PC-3 (cell line): ENCODE data around the gene ZNF708. TPM values are rescaled to one million over a fixed set of nuclear protein-coding genes. Genes with fewer than 3 reads are reported as not detected.

ENCODE experiments used
- ATAC-seq: fragments of 200-7000 bp; cut with Tn5 transposase; 2 replicates; pipeline ENCODE4 v1.9.1; 2020; ENCODE audit warnings: mild to moderate bottlenecking, moderate library complexity
- BruUV-seq: library from RNA; stranded (reverse); fragments of 400-500 nt; replicated peaks from 2 replicates; lab custom pipeline; 2021; lab: Mats Ljungman, UMichigan
- CTCF ChIA-PET: fragments of 300-600 bp; sonication (Branson Sonifier 250); formaldehyde crosslinking; loops from one replicate; lab custom pipeline; 2022; ENCODE audit warnings: antibody characterized with exemption; lab: Charles Lee
- POLR2A ChIA-PET: fragments of 300-600 bp; sonication (Branson Sonifier 250); formaldehyde crosslinking; loops from one replicate; lab custom pipeline; 2022; ENCODE audit warnings: antibody characterized with exemption; ENCODE audit not compliant: unreplicated experiment; lab: Charles Lee
- DNase-seq: peaks from one replicate; pipeline ENCODE4 v3.0.0-alpha.2; 2015
- H2AFZ ChIP-seq: fragments of 300-600 bp; sonication (generic); 2 replicates; pipeline ENCODE4 v1.6.0; 2016; ENCODE audit warnings: antibody characterized with exemption, low read length
- H3F3A ChIP-seq: fragments of 300-600 bp; sonication (generic); one replicate; pipeline ENCODE4 v1.6.0; 2017; ENCODE audit warnings: antibody characterized with exemption, low read length, control low read depth, mild to moderate bottlenecking; ENCODE audit not compliant: unreplicated experiment
- H3K27ac ChIP-seq: fragments of 300-600 bp; sonication (generic); 2 replicates; pipeline ENCODE4 v1.5.1; 2016; ENCODE audit warnings: mild to moderate bottlenecking, low read length
- H3K27me3 ChIP-seq: fragments of 300-600 bp; sonication (generic); 2 replicates; pipeline ENCODE4 v1.6.1; 2016; ENCODE audit warnings: low read length, mixed read lengths
- H3K36me3 ChIP-seq: fragments of 300-600 bp; sonication (generic); 2 replicates; pipeline ENCODE4 v1.6.1; 2016; ENCODE audit warnings: low read depth, mixed run types, low read length, mixed read lengths
- H3K4me1 ChIP-seq: fragments of 300-600 bp; sonication (generic); 2 replicates; pipeline ENCODE4 v1.5.1; 2016; ENCODE audit warnings: low read length; ENCODE audit not compliant: insufficient read depth
- H3K4me2 ChIP-seq: fragments of 300-600 bp; sonication (generic); 2 replicates; pipeline ENCODE4 v1.6.0; 2016; ENCODE audit warnings: low read length
- H3K4me3 ChIP-seq: fragments of 300-600 bp; sonication (generic); 2 replicates; pipeline ENCODE4 v1.5.1; 2016; ENCODE audit warnings: mild to moderate bottlenecking, low read length, mixed read lengths
- H3K79me2 ChIP-seq: fragments of 300-600 bp; sonication (generic); 2 replicates; pipeline ENCODE4 v1.6.1; 2017; ENCODE audit warnings: low read length, mixed read lengths
- H3K9ac ChIP-seq: fragments of 300-600 bp; sonication (generic); 2 replicates; pipeline ENCODE4 v1.6.0; 2016; ENCODE audit warnings: mild to moderate bottlenecking, low read length
- H3K9me2 ChIP-seq: fragments of 300-600 bp; sonication (generic); replicated peaks from 2 replicates; pipeline ENCODE4 v1.6.1; 2016; ENCODE audit warnings: mixed run types, low read length, mixed read lengths
- H3K9me3 ChIP-seq: fragments of 300-600 bp; sonication (generic); 2 replicates; pipeline ENCODE4 v1.6.1; 2016; ENCODE audit warnings: low read length, mixed read lengths
- H4K20me1 ChIP-seq: fragments of 300-600 bp; sonication (generic); 2 replicates; pipeline ENCODE4 v1.6.1; 2016; ENCODE audit warnings: low read length, mixed read lengths
- CTCF ChIP-seq: fragments of 300-600 bp; sonication (generic); conservative IDR thresholded peaks from 2 replicates; pipeline ENCODE4 v1.5.1; 2017; ENCODE audit warnings: antibody characterized with exemption, low read depth, mild to moderate bottlenecking, low read length
- EZH2 ChIP-seq: fragments of 300-600 bp; sonication (generic); IDR thresholded peaks from one replicate; pipeline ENCODE4 v1.6.1; 2017; ENCODE audit warnings: antibody characterized with exemption, mild to moderate bottlenecking, low read length; ENCODE audit not compliant: unreplicated experiment
- EZH2phosphoT487 ChIP-seq: fragments of 300-600 bp; sonication (generic); IDR thresholded peaks from 2 replicates; pipeline ENCODE4 v1.6.1; 2018; ENCODE audit warnings: mild to moderate bottlenecking, antibody characterized with exemption, low read length, borderline replicate concordance
- intact Hi-C: fragments of 100-400 bp; cut with micrococcal nuclease; formaldehyde crosslinking; loops from 2 replicates; pipeline ENCODE4 v1.9.0; 2023
- total RNA-seq: library from RNA; depleted of rRNA; stranded (reverse); fragments of >200 nt; gene quantifications from 2 replicates; pipeline ENCODE4 v1.2.3, GENCODE V29; 2014

ZNF708 gene
- total RNA-seq, 1 experiment from 2014 or later, result 4.2 TPM

DNA sequence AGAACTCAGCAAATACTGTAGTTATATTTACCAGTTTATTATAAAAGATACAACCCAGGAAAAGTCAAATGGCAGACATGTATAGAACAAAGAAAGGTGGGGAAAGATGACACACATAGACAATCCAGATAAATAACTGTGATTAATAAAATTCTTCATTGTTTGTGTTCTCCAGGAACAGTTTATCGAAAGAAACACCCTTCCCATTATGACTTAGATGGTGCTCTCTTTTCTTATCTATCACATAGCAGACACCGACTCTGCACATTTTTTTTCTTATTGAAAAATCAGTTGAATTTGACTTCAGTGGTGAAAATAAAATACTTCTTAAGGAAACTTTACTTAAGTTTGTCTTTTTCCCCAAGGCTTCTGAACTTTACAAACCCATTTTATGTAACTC, 6.2 kb downstream of the ZNF708 start:
- no peak overlapping the region for H2AFZ ChIP-seq
- ATAC-seq (no peak), DNase-seq (no peak)
- H3K4me1 ChIP-seq, result no peaks in the 10 kb centered on the region
- BruUV-seq, result no TSS peak
- no peak overlapping the region for H3K9ac ChIP-seq
- CTCF ChIA-PET, result no interaction called here
- no peaks in the 10 kb centered on the region for H3K9me2 ChIP-seq
- POLR2A ChIA-PET, result no interaction called here
- no peak overlapping the region for H3K4me2 ChIP-seq
- peaks cover 81% of the 10 kb centered on the region for H3K36me3 ChIP-seq
- H4K20me1 ChIP-seq, result no peaks in the 10 kb centered on the region
- no peaks in the 10 kb centered on the region for H3K27me3 ChIP-seq
- no peak overlapping the region for H3K4me3 ChIP-seq
- no peak overlapping the region for H3K27ac ChIP-seq
- intact Hi-C loops, result loop anchor here (10.0 kb wide), 1 partner anchor 112 kb away; no protein-coding TSS in a partner anchor
- TF ChIP-seq CTCF (no peak), EZH2 (no peak), EZH2phosphoT487 (no peak)
- H3K9me3 ChIP-seq, result peaks cover 34% of the 10 kb centered on the region
- H3F3A ChIP-seq, result no peaks in the 10 kb centered on the region
- peaks cover 53% of the 10 kb centered on the region for H3K79me2 ChIP-seq

GRCh38 chr19:21322528-21322927, 6.7 kb downstream of the ZNF708 start:
- no peaks in the 10 kb centered on the region for H3F3A ChIP-seq
- H3K79me2 ChIP-seq, result peaks cover 50% of the 10 kb centered on the region
- ChIA-PET CTCF (no interaction called here), POLR2A (no interaction called here)
- no peak overlapping the region for H3K9ac ChIP-seq
- H2AFZ ChIP-seq, result no peak overlapping the region
- no peak for TF ChIP-seq EZH2phosphoT487
- no peak for TF ChIP-seq CTCF
- TF ChIP-seq EZH2, result no peak
- no peaks in the 10 kb centered on the region for H3K9me2 ChIP-seq
- H3K27me3 ChIP-seq, result no peaks in the 10 kb centered on the region
- no TSS peak for BruUV-seq
- H3K4me3 ChIP-seq, result no peak overlapping the region
- ATAC-seq (no peak), DNase-seq (no peak)
- peaks cover 81% of the 10 kb centered on the region for H3K36me3 ChIP-seq
- peaks cover 35% of the 10 kb centered on the region for H3K9me3 ChIP-seq
- H3K4me1 ChIP-seq, result no peaks in the 10 kb centered on the region
- no peaks in the 10 kb centered on the region for H4K20me1 ChIP-seq
- no peak overlapping the region for H3K4me2 ChIP-seq
- no peak overlapping the region for H3K27ac ChIP-seq
- intact Hi-C loops, result loop anchor here (10.0 kb wide), 1 partner anchor 112 kb away; no protein-coding TSS in a partner anchor

DNA sequence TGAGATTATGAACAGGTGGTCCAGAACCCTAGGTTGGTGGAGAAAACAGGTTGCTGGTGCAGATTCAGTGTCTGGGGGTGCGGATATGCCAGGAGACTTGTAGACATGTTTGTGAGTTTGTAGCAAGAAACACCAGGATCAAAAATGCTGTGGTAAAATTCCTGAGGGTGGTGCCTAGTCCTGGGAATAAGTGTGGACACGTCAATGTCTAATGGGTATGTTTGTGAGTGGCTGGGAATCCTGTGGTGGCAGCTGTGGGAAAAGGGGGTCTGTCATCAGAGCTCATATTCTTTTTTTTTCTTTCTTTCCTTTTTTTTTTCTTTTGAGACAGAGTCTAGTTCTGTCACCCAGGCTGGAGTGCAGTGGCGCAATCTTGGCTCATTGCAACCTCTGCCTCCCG, 7.2 kb downstream of the ZNF708 start:
- Histone ChIP-seq H4K20me1 (no peaks in the 10 kb centered on the region), H3K27me3 (no peaks in the 10 kb centered on the region), H3K9me3 (peaks cover 38% of the 10 kb centered on the region), H3K9me2 (no peaks in the 10 kb centered on the region), H3K4me2 (no peak overlapping the region), H3K36me3 (peaks cover 82% of the 10 kb centered on the region), H3K4me1 (no peaks in the 10 kb centered on the region), H3F3A (no peaks in the 10 kb centered on the region), H2AFZ (no peak overlapping the region), H3K4me3 (no peak overlapping the region), H3K9ac (no peak overlapping the region), H3K27ac (no peak overlapping the region), H3K79me2 (peaks cover 51% of the 10 kb centered on the region)
- intact Hi-C loops, result loop anchor here (10.0 kb wide), 1 partner anchor 113 kb away; no protein-coding TSS in a partner anchor
- POLR2A ChIA-PET, result no interaction called here
- BruUV-seq, result no TSS peak
- CTCF ChIA-PET, result no interaction called here
- no peak for DNase-seq
- no peak for ATAC-seq
- TF ChIP-seq EZH2phosphoT487 (no peak), EZH2 (no peak), CTCF (no peak)
